Germinal center (tissue), 1 donor: ENCODE data around the gene SPATA16.
"Not testable (repeated sequence)": the region's sequence is repeated elsewhere in the genome, so short reads cannot be mapped to it uniquely, and the experiment has no call there.

Source experiments
- DNase-seq: peaks from one replicate; pipeline ENCODE4 v3.0.0; 2012; ENCODE audit warnings: mixed read lengths, low spot score

Gene SPATA16

GRCh38 chr3:172946061-172946460 lies 195.0 kb downstream of the SPATA16 start:
- no peak for DNase-seq

- no peak for DNase-seq
Observed at GRCh38 chr3:172939651-172940293, 201.3 kb downstream of the SPATA16 start.

DNA sequence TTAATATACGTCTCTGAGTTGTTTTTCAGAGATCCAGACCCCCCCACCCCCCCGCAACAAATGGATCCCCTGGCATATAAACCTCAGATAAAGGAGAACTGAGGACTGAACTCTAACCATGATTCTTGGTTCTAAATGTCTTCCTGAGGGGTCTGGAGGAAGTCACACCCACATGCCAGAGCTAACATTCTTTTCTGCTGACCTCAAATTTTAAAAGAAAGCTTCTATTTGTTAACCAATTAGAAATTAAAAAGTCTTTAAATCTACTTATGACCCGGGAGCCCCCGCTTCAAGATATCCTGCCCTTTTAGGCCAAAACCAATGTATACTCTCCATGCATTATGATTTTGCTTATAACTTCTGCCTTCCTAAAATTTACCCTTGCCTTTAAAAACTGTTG lies 202.2 kb downstream of the SPATA16 start:
- no peak for DNase-seq

DNA sequence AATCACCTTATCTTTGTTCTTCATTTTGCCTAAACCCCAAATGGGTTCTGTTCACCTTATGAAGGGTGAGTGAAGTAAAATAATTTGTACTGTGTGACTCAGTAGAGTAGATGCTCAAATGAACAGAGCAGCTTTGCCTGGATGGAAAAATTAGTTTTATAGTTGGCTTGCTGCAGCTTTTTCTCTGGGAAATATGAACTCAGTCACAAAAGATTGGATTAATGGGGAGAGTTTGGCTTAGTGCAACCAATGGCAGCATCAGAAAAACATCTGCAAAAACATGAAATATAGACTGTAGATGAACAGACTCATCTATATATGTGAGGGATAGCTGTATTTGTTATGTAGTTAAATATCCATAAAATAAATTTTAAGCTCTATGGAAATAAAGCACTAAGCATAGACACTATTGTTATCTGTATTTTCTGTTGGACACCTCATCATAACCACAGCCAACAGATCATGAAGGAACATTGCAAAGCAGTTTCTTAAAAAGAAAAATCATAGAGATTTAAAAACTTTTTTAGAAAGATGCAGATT lies 209.2 kb downstream of the SPATA16 start:
- no peak for DNase-seq

GRCh38 chr3:172929451-172929850 lies 211.6 kb downstream of the SPATA16 start:
- DNase-seq, result no peak

- no peak for DNase-seq
Observed at GRCh38 chr3:172924546-172924945, 216.5 kb downstream of the SPATA16 start.

- DNase-seq, result no peak
Observed at GRCh38 chr3:172919297-172919683, 221.7 kb downstream of the SPATA16 start.

DNA sequence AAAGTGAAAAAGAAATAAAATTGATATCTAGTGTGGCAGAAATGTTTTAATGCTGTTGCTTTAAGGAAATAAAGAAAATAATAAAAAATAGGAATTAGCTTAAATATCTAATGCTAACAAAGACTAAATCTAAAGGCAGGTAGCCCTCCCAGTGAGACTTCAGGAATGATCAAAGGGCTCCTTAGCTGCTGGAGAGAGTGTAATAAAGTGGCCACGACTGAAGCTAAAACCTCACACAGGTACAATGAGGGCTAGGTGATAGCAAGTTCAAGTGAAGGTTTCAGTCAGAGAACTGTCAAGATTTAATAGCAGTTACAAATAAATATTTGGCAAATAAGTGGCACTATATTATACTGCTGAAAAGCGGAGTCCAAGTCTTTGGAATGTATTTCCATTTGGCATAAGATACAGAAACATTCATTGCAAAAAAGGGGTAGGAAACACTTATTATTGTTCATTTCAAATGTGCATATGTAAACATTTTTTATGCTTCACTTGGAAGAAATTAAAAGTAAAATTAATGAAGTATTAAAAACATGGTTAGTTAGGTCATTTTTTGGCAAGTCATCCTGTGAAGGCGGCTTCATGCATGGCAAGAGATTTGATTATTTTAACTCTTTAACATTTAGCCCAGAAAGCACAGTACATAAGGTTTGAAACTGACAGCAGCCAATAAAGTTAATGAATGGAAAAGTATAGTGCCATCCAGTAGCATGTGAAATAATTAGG lies 222.3 kb downstream of the SPATA16 start:
- DNase-seq, result no peak

DNA sequence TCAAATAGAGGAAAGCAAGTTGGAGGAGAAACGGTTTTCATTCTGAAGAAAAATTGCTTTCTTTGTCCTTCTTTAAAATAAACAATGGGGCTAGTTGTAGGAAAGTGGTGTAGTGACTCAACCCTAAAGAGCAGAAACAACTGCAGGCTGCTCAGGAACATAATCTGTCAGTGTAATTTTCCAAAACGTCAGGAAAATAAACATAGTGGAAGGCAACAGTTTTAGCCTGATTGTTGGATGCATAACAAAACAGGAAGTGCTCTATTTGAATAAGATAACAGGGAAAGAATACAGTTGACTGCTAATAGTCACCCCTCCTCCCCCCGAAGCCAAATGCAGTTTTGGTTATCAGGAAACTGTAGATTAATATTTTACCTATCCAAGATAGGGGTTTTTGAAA lies 222.9 kb downstream of the SPATA16 start:
- DNase-seq, result no peak

GRCh38 chr3:172915911-172916514 lies 225.0 kb downstream of the SPATA16 start:
- no peak for DNase-seq

DNA sequence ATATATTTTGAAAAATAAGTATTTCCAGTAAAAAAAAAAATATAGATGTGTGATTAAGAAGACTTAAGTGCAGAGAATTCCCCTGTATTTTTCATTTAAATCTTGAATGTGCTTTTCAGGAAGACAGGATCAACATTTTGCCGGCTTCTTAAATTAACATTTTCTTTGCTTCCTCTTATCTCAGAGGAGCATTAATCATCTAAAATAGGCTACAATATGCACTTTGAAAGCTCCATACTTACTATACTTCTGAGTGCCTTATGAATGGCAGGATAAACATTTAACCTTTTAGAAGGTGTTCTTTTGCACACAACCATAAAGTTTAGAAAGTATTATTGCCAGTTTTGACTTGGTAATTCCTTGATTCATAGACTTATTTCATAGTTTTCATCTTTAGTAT lies 226.2 kb downstream of the SPATA16 start:
- no peak for DNase-seq

DNA sequence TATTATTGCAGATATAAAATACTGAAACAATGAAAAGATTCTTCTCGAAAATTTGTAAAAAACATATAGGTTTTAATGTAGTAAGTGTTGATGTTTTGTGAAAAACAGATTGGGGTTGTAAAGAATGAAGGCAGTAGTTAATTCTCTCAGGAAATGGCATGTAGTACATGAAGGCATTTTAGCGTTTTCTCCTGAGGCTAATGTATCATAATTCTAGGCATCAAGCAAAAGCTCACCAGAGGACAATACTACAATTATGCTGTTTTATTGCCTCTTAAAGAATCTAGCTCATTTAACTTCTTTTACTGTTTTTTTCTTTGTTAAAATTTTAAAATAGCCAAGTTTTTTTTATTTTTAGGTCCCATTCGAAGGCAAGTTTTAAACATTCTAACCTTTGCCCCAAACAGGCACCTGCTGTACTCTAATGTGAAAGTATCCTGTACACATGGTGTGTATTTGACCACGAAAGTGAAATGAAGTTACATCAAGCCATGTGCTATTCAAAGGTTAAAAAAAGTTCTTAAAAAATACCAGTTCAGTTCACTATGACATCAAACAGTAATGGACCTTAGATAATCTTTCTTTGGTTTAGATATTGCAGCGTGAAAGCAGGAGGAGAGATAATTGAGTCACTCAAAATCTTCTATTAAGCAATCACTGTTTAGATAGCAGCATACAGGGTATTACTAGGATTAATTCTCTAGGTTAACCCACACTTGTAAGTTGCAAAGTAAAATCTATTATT lies 227.0 kb downstream of the SPATA16 start:
- DNase-seq, result no peak

GRCh38 chr3:172911142-172911541 lies 229.9 kb downstream of the SPATA16 start:
- DNase-seq, result no peak

DNA sequence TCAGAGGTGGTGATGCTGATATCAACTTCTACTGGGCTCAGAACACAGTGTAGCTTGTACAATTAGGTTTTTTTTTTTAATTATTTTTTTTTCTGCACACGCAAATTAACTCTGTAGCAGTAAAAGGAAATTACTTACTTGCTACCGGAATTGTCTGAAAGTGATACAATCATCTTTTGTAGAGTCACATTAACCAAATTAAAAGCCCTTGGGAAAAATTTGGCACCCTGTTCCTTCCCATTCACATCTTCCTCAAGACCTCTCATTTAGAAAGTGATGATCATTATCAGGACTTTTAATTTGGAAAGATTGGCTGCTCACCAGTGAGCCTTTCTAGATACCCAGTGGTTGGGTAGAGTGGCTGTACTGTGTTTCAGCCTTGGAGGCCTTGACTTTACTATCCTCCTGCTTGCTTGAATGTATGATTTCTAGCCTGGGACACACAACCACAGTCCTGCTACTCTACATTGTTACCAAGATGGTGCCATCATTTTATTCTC lies 232.2 kb downstream of the SPATA16 start:
- DNase-seq, result no peak

DNA sequence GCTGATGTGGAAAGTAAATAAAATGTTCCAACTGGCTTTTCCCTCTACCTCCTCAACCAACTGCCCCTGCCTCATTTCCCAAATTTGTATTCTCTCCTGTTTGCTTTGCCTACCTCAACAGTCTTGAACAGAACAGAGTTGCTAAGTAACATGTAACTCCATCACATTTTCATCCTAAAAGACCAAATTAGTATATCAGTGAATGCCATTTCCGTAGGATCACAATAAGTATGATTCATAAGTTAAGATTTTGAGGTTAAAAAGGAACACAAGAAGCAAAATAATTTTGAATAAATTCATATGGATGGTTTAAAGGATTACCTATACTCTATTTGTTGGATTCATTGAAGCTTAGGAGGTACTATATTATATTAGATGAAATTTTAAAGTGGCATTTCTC lies 235.6 kb downstream of the SPATA16 start:
- DNase-seq, result no peak

DNA sequence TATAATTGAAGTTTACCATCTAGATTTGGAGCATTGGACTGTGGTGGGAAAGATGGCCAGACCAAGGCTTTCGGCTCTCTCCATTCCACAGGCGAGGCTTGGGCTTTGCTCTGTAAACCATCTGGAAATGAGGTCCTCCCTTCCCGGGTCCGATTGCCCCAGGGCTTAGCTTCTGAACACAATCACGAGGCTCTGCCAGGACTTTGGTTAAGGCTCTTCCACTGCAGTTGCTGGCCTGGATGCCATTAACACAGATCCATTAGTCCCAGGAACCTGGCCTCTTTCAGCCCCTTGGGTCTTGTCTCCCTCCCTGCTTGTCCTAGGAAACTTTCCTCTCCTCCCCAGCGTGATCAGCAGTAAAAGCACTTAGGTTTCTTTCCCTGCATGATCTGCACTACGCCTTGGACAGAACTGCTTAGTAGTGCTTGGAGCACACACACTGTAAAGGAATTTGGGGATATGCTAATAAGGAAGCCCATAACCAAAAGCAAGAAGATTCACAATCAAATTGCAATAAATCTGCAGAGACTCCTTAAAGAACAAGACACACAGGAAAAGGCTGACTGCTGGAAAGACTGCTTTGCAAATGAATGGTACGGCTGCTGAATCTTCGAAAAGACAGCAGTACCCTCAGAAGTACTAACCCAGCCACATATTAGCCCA lies 236.2 kb downstream of the SPATA16 start:
- no peak for DNase-seq

DNA sequence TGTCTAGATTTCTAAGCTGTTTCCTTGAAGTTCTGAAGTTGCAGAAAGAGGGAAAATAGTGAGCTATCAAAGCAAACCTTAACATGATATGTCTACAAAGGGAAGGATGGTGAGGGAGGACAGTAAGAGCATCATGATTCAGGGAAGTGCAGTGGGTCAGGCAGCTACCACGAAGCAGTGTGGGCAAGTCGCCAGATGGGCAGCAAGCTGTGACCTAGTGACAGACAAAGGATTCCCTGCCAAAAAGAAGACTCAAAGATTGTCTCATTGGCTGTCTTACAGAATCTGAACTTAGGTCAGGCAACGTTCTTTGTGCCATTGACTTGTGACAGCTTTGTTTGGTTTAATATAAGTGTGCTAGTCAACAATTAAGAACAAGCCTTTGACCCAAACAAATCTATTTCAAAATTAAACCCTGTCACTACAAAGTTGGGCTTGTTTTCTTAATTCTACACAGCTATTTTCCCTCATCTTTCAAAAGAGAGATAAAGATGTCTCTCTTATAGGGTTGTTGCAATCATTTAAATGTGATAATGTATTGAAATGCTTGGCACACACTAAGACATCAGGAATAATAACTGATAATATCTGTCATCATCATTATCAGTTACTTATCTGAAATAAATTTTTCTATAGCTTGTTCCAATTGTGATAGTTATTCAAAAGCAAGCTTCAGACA lies 237.3 kb downstream of the SPATA16 start:
- DNase-seq, result no peak

DNA sequence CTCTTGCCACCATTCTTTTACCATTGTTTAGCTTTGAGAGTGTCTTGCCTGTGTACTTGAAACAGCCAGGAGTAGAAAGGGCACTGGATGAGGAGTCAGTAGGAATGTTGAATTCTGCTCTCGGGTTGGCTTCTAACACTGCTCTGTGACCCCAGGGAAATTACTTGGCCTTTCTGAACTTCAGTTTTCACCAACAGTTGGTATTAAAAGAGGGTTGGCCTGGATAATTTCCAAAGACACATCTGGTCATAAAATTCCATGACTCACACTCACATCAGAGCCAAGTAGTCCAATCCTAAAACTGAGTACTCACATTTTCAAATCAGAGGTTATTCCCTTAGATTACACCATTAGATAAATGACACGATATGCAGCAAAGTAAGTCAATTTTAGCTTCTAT lies 248.9 kb downstream of the SPATA16 start:
- no peak for DNase-seq

GRCh38 chr3:172885704-172886103 lies 255.3 kb downstream of the SPATA16 start:
- DNase-seq, result no peak

DNA sequence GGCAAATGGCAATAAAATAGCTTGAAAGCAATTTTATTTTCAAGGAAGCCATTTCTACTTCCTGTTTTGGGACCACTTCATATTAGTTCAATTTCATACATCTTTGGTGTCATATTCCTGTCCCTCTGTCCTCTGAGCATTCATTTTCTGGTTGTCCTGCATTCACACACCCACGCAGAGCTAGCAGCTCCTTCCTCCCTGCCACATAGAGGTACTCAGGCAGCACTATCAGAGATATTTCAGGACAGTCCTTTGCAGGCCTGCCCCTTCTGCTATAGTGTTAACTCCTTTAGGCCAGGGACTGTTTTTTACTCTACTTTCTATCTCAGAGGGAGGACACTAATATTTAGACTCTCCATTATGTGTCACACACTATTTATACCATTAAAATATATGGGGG lies 258.5 kb downstream of the SPATA16 start:
- DNase-seq, result no peak

- DNase-seq, result not testable (repeated sequence)
Observed at GRCh38 chr3:172879381-172879780, 261.7 kb downstream of the SPATA16 start.
